ENCODE measurements around the gene DHX38.

- TF ChIP-seq SP1 (IDR thresholded peaks at IDR 0.05) = no peak
- TF ChIP-seq TARDBP (IDR thresholded peaks at IDR 0.05) = no peak
- no peak for TF ChIP-seq BHLHE40 (IDR thresholded peaks at IDR 0.05; ENCODE audit: borderline replicate concordance)
- TF ChIP-seq FOXM1 (IDR thresholded peaks at IDR 0.05; ENCODE audit: borderline replicate concordance) = no peak
- TF ChIP-seq PKNOX1 (IDR thresholded peaks at IDR 0.05) = no peak
- no peak for TF ChIP-seq FOXK2 (IDR thresholded peaks at IDR 0.05)
- no peak for TF ChIP-seq ARNT (IDR thresholded peaks at IDR 0.05)
- no peak for TF ChIP-seq FOXA1 (IDR thresholded peaks at IDR 0.05)
- no peak for TF ChIP-seq ZNF384 (IDR thresholded peaks at IDR 0.05)
- TF ChIP-seq SUZ12 (IDR thresholded peaks at IDR 0.05) = no peak
- no peak for TF ChIP-seq LEF1 (IDR thresholded peaks at IDR 0.05; ENCODE audit: borderline replicate concordance)
- TF ChIP-seq L3MBTL2 (conservative IDR thresholded peaks at IDR 0.05) = no peak
- TF ChIP-seq ELF4 (IDR thresholded peaks at IDR 0.05) = no peak
Measured at GRCh38 chr16:72072514-72073342, 20.9 kb upstream of the DHX38 start.
